ENCODE measurements around the gene TOR2A. TPM values are rescaled to one million over a fixed set of nuclear protein-coding genes. Genes with fewer than 3 reads are reported as not detected.

The TOR2A gene
- total and polyA plus RNA-seq, 11 donors = 1.7 to 9.2 (median 3.4) TPM

DNA sequence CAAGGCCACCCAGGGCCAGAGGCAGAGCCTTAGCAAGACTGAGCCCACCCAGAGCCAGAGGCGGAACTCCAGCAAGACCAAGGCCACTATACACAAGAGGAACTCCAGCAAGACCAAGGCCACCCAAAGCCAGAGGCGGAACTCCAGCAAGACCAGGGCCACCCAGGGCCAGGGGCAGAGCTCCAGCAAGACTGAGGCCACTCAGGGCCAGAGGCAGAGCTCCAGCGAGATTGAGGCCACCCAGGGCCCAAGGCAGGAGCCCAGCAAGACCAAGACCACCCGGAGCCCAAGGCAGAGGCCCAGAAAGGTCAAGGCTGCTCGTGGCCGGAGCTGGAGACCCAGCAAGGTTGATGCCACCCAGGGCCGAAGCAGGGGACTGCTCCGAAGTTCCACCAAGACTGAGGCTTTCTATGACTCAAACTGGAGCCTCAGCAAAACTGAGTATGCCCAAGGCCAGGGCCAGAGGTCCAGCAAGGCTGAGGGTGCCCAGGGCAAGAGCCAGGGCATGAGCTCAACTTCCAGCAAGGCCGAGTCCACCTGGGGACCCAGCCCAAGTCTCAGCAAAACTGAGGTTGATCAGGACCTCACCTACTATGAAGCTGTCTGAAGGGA, 4.2 kb downstream of the TOR2A start:
- H3K36me3 ChIP-seq = peaks cover 0 to 23% (median 17%) of the 10 kb centered on the region in 9 donors
- intact Hi-C loops (cut with DNase I) = loop anchor here in 9 of 10 donors (1.0 to 10.0 kb wide), 8 partner anchors 64 to 229 kb away; no protein-coding TSS in a partner anchor
- H3K4me1 ChIP-seq = peaks cover 0 to 24% (median 13%) of the 10 kb centered on the region in 12 donors
- H3K27ac ChIP-seq = no peak overlapping the region
- no peaks in the 10 kb centered on the region for H3K27me3 ChIP-seq
- H3K9me3 ChIP-seq = no peaks in the 10 kb centered on the region
- ATAC-seq = no peak
- no peak overlapping the region for H3K4me3 ChIP-seq
- no peak for DNase-seq
- TF ChIP-seq CTCF (IDR thresholded peaks at IDR 0.05) (no peak), POLR2A (IDR thresholded peaks at IDR 0.05) (no peak)
- 82 to 96% (median 92%) methylated on average over 2 to 9 of the region's 9 CpGs for WGBS, 4 donors

GRCh38 chr9:127730262-127730661, 4.8 kb downstream of the TOR2A start:
- WGBS, 4 donors = 84 to 90% (median 88%) methylated on average over 7 to 9 of the region's 9 CpGs
- intact Hi-C loops (cut with DNase I) = loop anchor here in 9 of 10 donors (1.0 to 10.0 kb wide), 8 partner anchors 63 to 228 kb away; no protein-coding TSS in a partner anchor
- no peak for TF ChIP-seq CTCF (IDR thresholded peaks at IDR 0.05)
- no peak for TF ChIP-seq POLR2A (IDR thresholded peaks at IDR 0.05)

GRCh38 chr9:127729522-127730256, 5.4 kb downstream of the TOR2A start:
- Histone ChIP-seq H3K27ac (no peak overlapping the region), H3K4me3 (no peak overlapping the region), H3K4me1 (peaks cover 0 to 19% (median 9%) of the 10 kb centered on the region in 12 donors), H3K27me3 (no peaks in the 10 kb centered on the region), H3K36me3 (peaks cover 0 to 23% (median 17%) of the 10 kb centered on the region in 9 donors), H3K9me3 (no peaks in the 10 kb centered on the region)
- intact Hi-C loops (cut with DNase I) = loop anchor here (1.0 to 10.0 kb wide), 8 partner anchors 62 to 227 kb away; no protein-coding TSS in a partner anchor
- TF ChIP-seq POLR2A (IDR thresholded peaks at IDR 0.05) (no peak), CTCF (IDR thresholded peaks at IDR 0.05) (no peak)
- DNase-seq = no peak
- WGBS, 4 donors = 91 to 95% (median 92%) methylated on average over 14 to 18 of the region's 18 CpGs
- ATAC-seq = no peak

More at GRCh38 chr9:127730262-127730661, 4.8 kb downstream of the TOR2A start:
- Histone ChIP-seq H3K36me3 (peaks cover 0 to 23% (median 17%) of the 10 kb centered on the region in 9 donors), H3K27ac (no peak overlapping the region), H3K4me3 (no peak overlapping the region), H3K27me3 (no peaks in the 10 kb centered on the region), H3K4me1 (peaks cover 0 to 18% (median 8%) of the 10 kb centered on the region in 12 donors), H3K9me3 (no peaks in the 10 kb centered on the region)
- no peak for ATAC-seq
- no peak for DNase-seq

DNA sequence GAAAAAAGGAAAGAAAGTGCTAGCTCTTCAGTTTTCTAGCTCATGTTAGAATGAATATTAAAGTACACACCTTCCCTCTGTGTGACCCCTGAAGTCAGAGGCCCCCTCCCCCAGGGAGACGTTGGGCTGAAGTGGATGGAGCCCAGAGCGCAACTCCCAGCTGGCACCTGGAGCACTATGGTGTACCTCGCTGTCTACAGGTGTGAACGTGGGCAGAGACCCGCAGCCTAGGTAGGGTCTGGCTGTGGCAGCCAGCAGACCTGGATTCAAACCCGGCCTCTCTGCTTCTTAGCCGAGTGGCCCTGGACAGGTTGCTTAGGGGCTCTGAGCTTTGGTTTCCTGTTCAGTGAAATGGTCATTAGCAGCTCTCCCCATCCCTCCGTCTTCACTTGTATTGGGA, 6.3 kb downstream of the TOR2A start:
- Histone ChIP-seq H3K27me3 (no peaks in the 10 kb centered on the region), H3K9me3 (no peaks in the 10 kb centered on the region), H3K4me3 (no peak overlapping the region), H3K4me1 (peaks cover 0 to 17% (median 8%) of the 10 kb centered on the region in 12 donors), H3K36me3 (peaks cover 0 to 23% (median 17%) of the 10 kb centered on the region in 9 donors), H3K27ac (no peak overlapping the region)
- 83 to 92% (median 88%) methylated on average over 7 to 8 of the region's 8 CpGs for WGBS, 4 donors
- DNase-seq (no peak), ATAC-seq (no peak)
- intact Hi-C loops (cut with DNase I) = loop anchor here in 2 of 10 donors (5.0 to 10.0 kb wide), 2 partner anchors 224 to 227 kb away; no protein-coding TSS in a partner anchor
- no peak for TF ChIP-seq CTCF (IDR thresholded peaks at IDR 0.05)
- no peak for TF ChIP-seq POLR2A (IDR thresholded peaks at IDR 0.05)

All from heart left ventricle (tissue), 16 donors.